IMR-90 (cell line): ENCODE measurements around the gene CLIC5. TPM values are rescaled to one million over a fixed set of nuclear protein-coding genes. Genes with fewer than 3 reads are reported as not detected.

Experiments used
- ATAC-seq: fragments of 200-7000 bp; cut with Tn5 transposase; 2 replicates; pipeline ENCODE4 v1.9.1; 2020; ENCODE audit warnings: low read depth, mild to moderate bottlenecking, moderate library complexity
- BruUV-seq: library from RNA; stranded (reverse); fragments of 400-500 nt; replicated peaks from 2 replicates; lab custom pipeline; 2021; lab: Mats Ljungman, UMichigan
- CTCF ChIA-PET: fragments of 300-600 bp; formaldehyde crosslinking; extraction: SDS; loops from one replicate; lab custom pipeline; 2021; ENCODE audit warnings: antibody characterized with exemption; lab: Yijun Ruan, JAX
- POLR2A ChIA-PET: fragments of 300-600 bp; sonication (Branson Sonifier 250); formaldehyde crosslinking; loops from one replicate; lab custom pipeline; 2022; ENCODE audit warnings: antibody characterized with exemption; ENCODE audit not compliant: unreplicated experiment; lab: Charles Lee
- DNase-seq: peaks from one replicate; pipeline ENCODE4 v3.0.0; 2013
- H2AFZ ChIP-seq: replicated peaks from 2 replicates; pipeline ENCODE3; 2013; ENCODE audit warnings: low read length, mild to moderate bottlenecking; ENCODE audit not compliant: poor library complexity
- H2AK5ac ChIP-seq: 2 replicates; pipeline ENCODE4 v1.6.1; 2013; ENCODE audit warnings: low read depth, low read length, inconsistent platforms
- H2AK9ac ChIP-seq: replicated peaks from 2 replicates; pipeline ENCODE3; 2013; ENCODE audit warnings: mild to moderate bottlenecking, low read depth, low read length, moderate library complexity; ENCODE audit not compliant: poor library complexity
- H2BK120ac ChIP-seq: 2 replicates; pipeline ENCODE4 v1.6.1; 2013; ENCODE audit warnings: low read depth, low read length, inconsistent platforms
- H2BK15ac ChIP-seq: 3 replicates; pipeline ENCODE4 v1.6.1; 2013; ENCODE audit warnings: low read depth, low read length, inconsistent platforms
- H2BK20ac ChIP-seq: 2 replicates; pipeline ENCODE4 v1.6.1; 2013; ENCODE audit warnings: low read depth, mild to moderate bottlenecking, inconsistent platforms, low read length, moderate library complexity
- H2BK5ac ChIP-seq: 2 replicates; pipeline ENCODE4 v1.6.1; 2013; ENCODE audit warnings: mild to moderate bottlenecking, low read depth, low read length, inconsistent platforms; ENCODE audit not compliant: poor library complexity, severe bottlenecking
- H3K14ac ChIP-seq: replicated peaks from 2 replicates; pipeline ENCODE4 v1.6.1; 2013; ENCODE audit warnings: low read depth, low read length, inconsistent platforms
- H3K18ac ChIP-seq: 2 replicates; pipeline ENCODE4 v1.6.1; 2013; ENCODE audit warnings: low read depth, low read length, control low read depth
- H3K23ac ChIP-seq: 2 replicates; pipeline ENCODE4 v1.6.1; 2013; ENCODE audit warnings: low read depth, low read length, inconsistent platforms
- H3K27ac ChIP-seq: 2 replicates; pipeline ENCODE4 v1.5.1; 2013; ENCODE audit warnings: mild to moderate bottlenecking, control low read depth, low read length; ENCODE audit not compliant: insufficient read depth
- H3K27me3 ChIP-seq: 2 replicates; pipeline ENCODE4 v1.6.1; 2013; ENCODE audit warnings: low read length; ENCODE audit not compliant: control insufficient read depth, insufficient read depth
- H3K36me3 ChIP-seq: 2 replicates; pipeline ENCODE4 v1.6.1; 2013; ENCODE audit warnings: low read length, mixed read lengths; ENCODE audit not compliant: control insufficient read depth, insufficient read depth
- H3K4ac ChIP-seq: 2 replicates; pipeline ENCODE4 v1.6.1; 2013; ENCODE audit warnings: low read depth, low read length, inconsistent platforms
- H3K4me1 ChIP-seq: 2 replicates; pipeline ENCODE4 v1.6.1; 2013; ENCODE audit warnings: low read length, mixed read lengths; ENCODE audit not compliant: control insufficient read depth, insufficient read depth
- H3K4me2 ChIP-seq: 2 replicates; pipeline ENCODE4 v1.6.1; 2013; ENCODE audit warnings: low read depth, mild to moderate bottlenecking, control low read depth, low read length, moderate library complexity
- H3K4me3 ChIP-seq: 2 replicates; pipeline ENCODE4 v1.5.1; 2013; ENCODE audit warnings: low read depth, mild to moderate bottlenecking, control low read depth, low read length, moderate library complexity; ENCODE audit not compliant: insufficient read depth
- H3K56ac ChIP-seq: 2 replicates; pipeline ENCODE4 v1.6.1; 2013; ENCODE audit warnings: low read length, inconsistent platforms; ENCODE audit not compliant: insufficient read depth; ENCODE audit errors: extremely low read depth
- H3K79me1 ChIP-seq, 2 experiments: 2 replicates each; pipeline ENCODE4 v1.6.1; 2013; ENCODE audit warnings: low read length in 2 of 2, inconsistent platforms in 1 of 2, low read depth in 1 of 2
- H3K9ac ChIP-seq: 2 replicates; pipeline ENCODE4 v1.6.1; 2013; ENCODE audit warnings: low read depth, low read length, control low read depth
- H3K9me1 ChIP-seq: 2 replicates; pipeline ENCODE4 v1.6.1; 2013; ENCODE audit warnings: low read length, inconsistent platforms; ENCODE audit not compliant: insufficient read depth
- H3K9me3 ChIP-seq: 2 replicates; pipeline ENCODE4 v1.6.1; 2013; ENCODE audit warnings: low read length; ENCODE audit not compliant: control insufficient read depth, insufficient read depth
- H4K20me1 ChIP-seq: 2 replicates; pipeline ENCODE4 v1.6.1; 2013; ENCODE audit warnings: low read length, inconsistent platforms; ENCODE audit not compliant: insufficient read depth
- H4K5ac ChIP-seq: 2 replicates; pipeline ENCODE4 v1.6.1; 2013; ENCODE audit warnings: mild to moderate bottlenecking, low read depth, low read length, control low read depth
- H4K8ac ChIP-seq, 2 experiments: 2 replicates each; pipeline ENCODE4 v1.6.1; 2013; ENCODE audit warnings: low read depth in 2 of 2, low read length in 2 of 2, control low read depth in 1 of 2, inconsistent platforms in 1 of 2
- H4K91ac ChIP-seq: 2 replicates; pipeline ENCODE4 v1.6.1; 2013; ENCODE audit warnings: low read depth, low read length, inconsistent platforms; ENCODE audit not compliant: insufficient read depth
- CHD1 ChIP-seq: IDR thresholded peaks from 2 replicates; pipeline ENCODE4 v1.6.1; 2012; ENCODE audit warnings: low read depth, low read length, improper control_type of control experiment
- FOS ChIP-seq: fragments of 150-350 bp; IDR thresholded peaks from 2 replicates; pipeline ENCODE4 v1.6.1; 2016; ENCODE audit warnings: low read depth, low read length
- MAFK ChIP-seq: IDR thresholded peaks from 2 replicates; pipeline ENCODE4 v1.6.1; 2012; ENCODE audit warnings: low read depth, low read length, improper control_type of control experiment
- MAZ ChIP-seq: IDR thresholded peaks from 2 replicates; pipeline ENCODE4 v1.6.1; 2012; ENCODE audit warnings: low read depth, mild to moderate bottlenecking, low read length, improper control_type of control experiment, moderate library complexity, borderline replicate concordance
- MXI1 ChIP-seq: IDR thresholded peaks from 2 replicates; pipeline ENCODE4 v1.6.1; 2012; ENCODE audit warnings: low read depth, mild to moderate bottlenecking, low read length, moderate library complexity, borderline replicate concordance
- NFE2L2 ChIP-seq: fragments of 150-350 bp; IDR thresholded peaks from 2 replicates; pipeline ENCODE4 v1.6.1; 2016; ENCODE audit warnings: low read depth, mild to moderate bottlenecking, low read length
- POLR2A ChIP-seq: IDR thresholded peaks from 2 replicates; pipeline ENCODE4 v1.6.1; 2012; ENCODE audit warnings: mild to moderate bottlenecking, low read depth, low read length
- RAD21 ChIP-seq: IDR thresholded peaks from 2 replicates; pipeline ENCODE4 v1.6.1; 2012; ENCODE audit warnings: low read length, improper control_type of control experiment
- RCOR1 ChIP-seq: IDR thresholded peaks from 2 replicates; pipeline ENCODE4 v1.6.1; 2012; ENCODE audit warnings: mild to moderate bottlenecking, low read length, improper control_type of control experiment; ENCODE audit not compliant: insufficient replicate concordance
- RFX5 ChIP-seq: IDR thresholded peaks from 2 replicates; pipeline ENCODE4 v1.8.0; 2012; ENCODE audit warnings: low read depth, mild to moderate bottlenecking, low read length, moderate library complexity
- SMC3 ChIP-seq: fragments of 150-350 bp; IDR thresholded peaks from 2 replicates; pipeline ENCODE4 v1.6.1; 2016; ENCODE audit warnings: low read depth, mild to moderate bottlenecking, antibody characterized with exemption, low read length, moderate library complexity
- WGBS, 2 experiments: methylation state at CpG; one replicate each; pipeline versions ENCODE4 v1.1.5 to v1.1.7; 2013; ENCODE audit warnings: missing lambda C conversion rate in 2 of 2; ENCODE audit not compliant: insufficient read length in 1 of 2; ENCODE audit errors: extremely low coverage in 2 of 2; 5-methylcytosine and 5-hydroxymethylcytosine counted together
- dilution Hi-C: fragments of 300-500 bp; cut with HindIII; formaldehyde crosslinking; loops from one replicate; pipeline ENCODE4 v1.14.3; 2018; ENCODE audit warnings: low sequenced_read_pairs; ENCODE audit not compliant: unreplicated experiment
- in situ Hi-C: fragments of 300-500 bp; cut with MboI; formaldehyde crosslinking; loops from 3 replicates; pipeline ENCODE4 v1.14.3; 2019; ENCODE audit warnings: low sequenced_read_pairs, inconsistent platforms, mixed read lengths
- intact Hi-C: fragments of 100-400 bp; cut with micrococcal nuclease; formaldehyde crosslinking; loops from 2 replicates; pipeline ENCODE4 v1.10.0; 2022
- polyA plus RNA-seq, 3 experiments: library from polyadenylated mRNA; depleted of rRNA; stranded (reverse); fragments of >200 nt; gene quantifications; 2 replicates each; pipeline ENCODE4 v1.2.3, GENCODE V29; 2012; ENCODE audit warnings: low replicate concordance in 1 of 3
- total RNA-seq: library from RNA; depleted of rRNA; stranded (reverse); fragments of >200 nt; gene quantifications from 2 replicates; pipeline ENCODE4 v1.2.3, GENCODE V29; 2012

CLIC5 gene
- total and polyA plus RNA-seq, 2 of the 4 experiments (the other 2 are of a cell fraction) = not detected

DNA sequence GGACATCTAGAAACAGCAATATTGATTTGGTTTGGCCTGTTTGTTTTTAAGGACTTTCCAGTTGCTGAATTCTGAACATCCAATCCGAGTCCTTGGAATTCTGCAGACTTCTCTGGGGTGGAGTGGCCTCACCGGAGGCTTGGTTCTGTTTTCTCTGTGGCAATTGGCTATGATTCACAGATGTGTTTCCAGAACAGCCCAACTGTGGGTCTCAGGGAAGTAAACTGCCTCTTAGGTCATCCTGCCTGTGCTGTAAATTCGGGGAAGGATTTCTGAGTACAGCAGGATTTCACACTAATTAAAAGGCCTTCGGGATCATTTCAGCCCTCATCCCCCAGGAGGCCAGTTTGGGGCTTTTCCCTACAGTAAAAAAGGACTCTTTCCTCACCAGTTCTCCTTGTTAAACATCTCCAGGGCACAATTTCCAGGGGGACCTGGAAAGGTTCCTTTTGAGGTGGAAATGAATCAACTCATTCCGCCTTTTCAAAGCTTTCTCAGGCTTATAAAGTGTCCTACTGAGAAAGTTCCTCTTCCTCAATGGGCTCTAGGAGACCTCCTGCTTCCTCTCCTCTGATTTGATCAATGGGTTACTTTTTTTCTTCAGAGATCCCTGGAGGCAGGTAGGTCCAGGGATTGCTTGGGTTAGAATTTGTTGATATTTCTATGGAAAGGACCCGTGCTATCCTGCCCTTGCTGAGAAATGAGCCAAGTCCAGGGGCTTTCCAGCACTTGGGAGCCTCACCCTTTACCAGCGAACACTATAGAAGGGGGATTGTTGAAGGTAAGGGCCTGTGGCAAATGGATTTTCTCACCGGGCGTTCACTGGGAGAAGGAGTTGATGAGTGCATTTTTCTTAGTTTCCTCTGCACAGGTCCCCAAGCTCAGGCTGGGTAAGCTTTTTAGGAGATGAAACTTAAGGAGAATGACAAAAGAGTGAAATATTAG, 114.6 kb downstream of the CLIC5 start:
- no peak for DNase-seq
- no CpG with 5 or more reads among the region's 9 CpGs for WGBS, 2 experiments
- no peak for ATAC-seq
- dilution Hi-C loops (no loop called here), in situ Hi-C loops (loop anchor here (25.0 kb wide), 2 partner anchors 489 to 1239 kb away; no protein-coding TSS in a partner anchor), intact Hi-C loops (no loop called here)
- no peaks in the 10 kb centered on the region for H3K79me1 ChIP-seq
- no peak for TF ChIP-seq MXI1
- no peak for TF ChIP-seq POLR2A
- TF ChIP-seq MAFK = no peak
- no peak for TF ChIP-seq NFE2L2
- no peak for TF ChIP-seq SMC3
- no peak for TF ChIP-seq RFX5
- TF ChIP-seq RAD21 = no peak
- no peak for TF ChIP-seq CHD1
- no peak for TF ChIP-seq RCOR1
- TF ChIP-seq MAZ = no peak
- TF ChIP-seq FOS = no peak
- peaks cover 8% of the 10 kb centered on the region; the same call in 1 of the 2 replicates for H3K27me3 ChIP-seq
- CTCF ChIA-PET = no interaction called here
- POLR2A ChIA-PET = no interaction called here
- no peaks in the 10 kb centered on the region for H3K4me1 ChIP-seq
- no peak overlapping the region for H2BK5ac ChIP-seq
- no peak overlapping the region for H2AK5ac ChIP-seq
- H4K5ac ChIP-seq = no peak overlapping the region
- no TSS peak for BruUV-seq
- H3K4ac ChIP-seq = no peak overlapping the region
- no peaks in the 10 kb centered on the region for H3K9me1 ChIP-seq
- no peak overlapping the region for H2AK9ac ChIP-seq
- no peak overlapping the region for H3K56ac ChIP-seq
- H3K23ac ChIP-seq = no peak overlapping the region
- H2AFZ ChIP-seq = no peak overlapping the region
- no peak overlapping the region for H4K8ac ChIP-seq
- no peak overlapping the region for H2BK20ac ChIP-seq
- H3K9ac ChIP-seq = no peak overlapping the region
- no peak overlapping the region for H3K18ac ChIP-seq
- no peak overlapping the region for H2BK15ac ChIP-seq
- no peaks in the 10 kb centered on the region for H3K9me3 ChIP-seq
- H3K4me3 ChIP-seq = no peak overlapping the region
- no peak overlapping the region for H3K14ac ChIP-seq
- no peaks in the 10 kb centered on the region for H3K36me3 ChIP-seq
- no peak overlapping the region for H2BK120ac ChIP-seq
- H4K91ac ChIP-seq = no peak overlapping the region
- H3K4me2 ChIP-seq = no peak overlapping the region
- H4K20me1 ChIP-seq = no peaks in the 10 kb centered on the region
- H3K27ac ChIP-seq = no peak overlapping the region
